ACHN (cell line): ENCODE measurements around the gene PLB1.

Experiments used
- DNase-seq: peaks from one replicate; pipeline ENCODE4 v3.0.0-alpha.2; 2015
- in situ Hi-C: cut with HindIII; loops from 2 replicates; pipeline ENCODE4 v1.10.0; 2017; ENCODE audit warnings: low sequenced_read_pairs, low pct_ligation_motif_present, low pct_unique_long_range_greater_than_20kb

PLB1 gene

DNA sequence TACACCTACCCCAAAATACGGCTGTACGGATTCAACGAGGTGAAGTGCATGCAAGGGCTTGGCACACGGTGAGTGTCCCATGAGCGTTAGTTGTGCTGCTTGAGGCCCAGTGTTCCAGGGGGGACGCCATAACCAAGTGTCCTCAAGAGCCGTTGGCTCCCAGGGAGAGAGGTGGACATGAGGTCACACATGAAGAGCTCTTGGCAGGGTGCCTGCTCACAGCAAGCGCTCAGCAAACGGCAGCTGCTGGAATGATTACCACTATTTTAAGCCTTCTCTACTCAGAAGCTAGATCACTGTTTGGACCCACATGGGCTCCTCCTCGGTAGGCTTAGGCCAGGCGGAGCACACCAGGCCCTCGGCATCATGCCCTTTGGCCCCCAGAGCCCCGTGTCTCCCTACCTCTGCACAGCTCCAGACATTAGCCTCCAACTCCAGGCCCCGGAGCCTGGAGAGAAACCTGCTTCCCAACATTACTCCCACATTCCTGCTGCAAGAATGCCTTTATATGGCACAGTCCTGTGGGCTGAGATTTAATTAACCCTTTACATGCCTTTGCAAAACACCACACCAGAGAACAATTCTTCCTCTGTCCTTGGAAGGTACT, 187.3 kb downstream of the PLB1 start:
- peak; percentile 85 for DNase-seq
- in situ Hi-C loops, result no loop called here

DNA sequence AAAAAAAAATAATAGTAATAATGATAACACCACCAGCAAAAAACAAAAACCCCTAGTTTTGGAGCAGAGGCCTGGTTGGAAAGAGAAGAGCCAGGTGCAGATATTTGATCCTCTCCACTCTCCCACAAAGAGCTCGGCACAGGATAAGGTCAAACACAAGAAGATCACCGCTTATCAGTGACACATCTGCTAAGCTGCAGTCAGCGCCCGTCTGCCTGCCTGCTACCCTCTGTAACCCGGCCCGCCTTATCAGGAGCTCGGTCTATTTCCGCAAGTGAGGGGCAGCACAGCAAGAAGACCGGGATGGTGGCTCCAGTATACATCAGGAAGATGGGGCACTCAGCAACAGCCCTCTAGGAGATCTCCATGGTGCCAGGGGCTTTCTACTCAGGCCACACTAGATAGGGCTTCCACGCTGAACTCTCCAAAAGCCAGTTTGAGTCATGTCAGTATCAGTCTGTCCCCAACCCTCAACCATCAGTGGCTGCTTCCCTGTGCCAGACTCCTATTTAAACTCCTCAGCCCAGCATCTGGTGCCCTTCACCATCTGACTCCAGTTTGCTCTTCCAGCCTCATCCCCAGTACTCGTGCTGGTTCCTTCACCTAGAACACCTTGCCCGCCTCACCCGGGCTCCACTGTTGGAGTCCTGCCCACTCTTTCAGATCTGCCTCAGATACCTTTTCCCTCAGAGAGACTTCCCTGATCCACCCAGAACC, 188.4 kb downstream of the PLB1 start:
- DNase-seq, result no peak
- in situ Hi-C loops, result no loop called here

DNA sequence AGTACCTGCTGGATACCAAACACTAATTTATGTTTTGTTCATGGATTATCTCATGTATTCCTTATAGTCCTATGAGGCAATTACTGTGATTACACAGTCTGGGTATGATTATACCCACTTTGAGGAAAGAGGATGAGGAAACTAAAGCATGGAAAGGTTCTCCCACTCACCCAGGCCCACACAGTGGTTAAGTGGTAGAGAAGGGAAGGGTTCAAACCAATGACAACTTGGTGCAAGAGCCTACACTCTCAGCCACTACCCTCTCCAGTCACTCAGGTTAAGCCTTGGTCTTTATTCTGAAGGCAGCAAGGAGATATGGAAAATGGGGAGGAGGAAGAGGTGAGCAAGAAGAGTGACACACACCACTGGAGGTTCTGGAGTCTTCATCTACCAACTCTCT, 191.3 kb downstream of the PLB1 start:
- DNase-seq, result no peak
- in situ Hi-C loops, result no loop called here

DNA sequence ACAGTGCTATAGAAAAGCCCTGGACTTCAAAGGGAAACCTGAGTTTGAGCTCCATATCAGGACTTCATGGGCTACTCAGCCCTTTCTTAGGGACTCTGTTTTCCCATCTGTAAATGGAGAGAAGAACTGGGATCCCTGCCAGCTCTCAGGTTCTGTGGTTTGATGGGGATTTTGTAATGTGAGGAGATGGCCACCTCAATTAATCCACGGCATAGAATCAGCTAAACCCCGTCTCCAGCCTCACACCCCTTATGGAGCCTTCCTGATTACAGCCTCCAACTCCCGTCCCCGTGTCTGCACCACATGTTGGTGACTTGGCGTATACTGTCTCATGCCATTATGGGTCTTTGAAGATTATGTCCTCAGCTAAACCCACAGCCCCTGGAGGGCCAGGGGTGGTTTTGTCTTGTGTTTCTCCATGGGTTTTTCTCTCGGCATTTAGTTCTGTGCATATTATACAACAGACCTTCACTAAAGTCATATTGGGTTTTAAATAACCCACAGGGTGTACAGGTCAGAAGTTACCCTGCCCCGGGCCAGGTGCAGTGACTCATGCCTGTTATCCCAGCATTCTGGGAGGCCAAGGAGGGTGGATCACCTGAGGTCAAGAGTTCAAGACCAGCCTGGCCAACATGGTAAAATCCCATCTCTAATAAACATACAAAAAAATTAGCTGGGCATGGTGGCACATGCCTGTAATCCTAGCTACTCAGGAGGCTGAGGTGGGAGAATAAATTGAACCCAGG, 192.0 kb downstream of the PLB1 start:
- in situ Hi-C loops, result no loop called here

DNA sequence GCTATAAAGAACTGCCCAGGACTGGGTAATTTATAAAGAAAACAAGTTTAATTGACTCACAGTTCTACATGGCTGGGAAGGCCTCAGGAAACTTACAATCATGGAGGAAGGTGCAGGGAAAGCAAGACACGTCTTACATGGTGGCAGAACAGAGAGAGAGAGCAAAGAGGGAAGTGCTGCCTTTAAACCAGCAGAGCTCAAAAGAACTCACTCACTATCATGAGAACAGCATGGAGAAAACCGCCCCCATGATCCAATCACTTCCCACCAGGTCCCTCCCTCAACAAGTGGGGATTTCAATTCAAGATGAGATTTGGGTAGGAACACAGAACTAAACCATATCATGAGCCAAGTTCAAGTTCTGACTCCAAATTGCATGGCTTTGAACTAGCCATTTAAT, 193.0 kb downstream of the PLB1 start:
- no peak for DNase-seq
- in situ Hi-C loops, result no loop called here

More for the DNA sequence above, 192.0 kb downstream of the PLB1 start:
- no peak for DNase-seq

DNA sequence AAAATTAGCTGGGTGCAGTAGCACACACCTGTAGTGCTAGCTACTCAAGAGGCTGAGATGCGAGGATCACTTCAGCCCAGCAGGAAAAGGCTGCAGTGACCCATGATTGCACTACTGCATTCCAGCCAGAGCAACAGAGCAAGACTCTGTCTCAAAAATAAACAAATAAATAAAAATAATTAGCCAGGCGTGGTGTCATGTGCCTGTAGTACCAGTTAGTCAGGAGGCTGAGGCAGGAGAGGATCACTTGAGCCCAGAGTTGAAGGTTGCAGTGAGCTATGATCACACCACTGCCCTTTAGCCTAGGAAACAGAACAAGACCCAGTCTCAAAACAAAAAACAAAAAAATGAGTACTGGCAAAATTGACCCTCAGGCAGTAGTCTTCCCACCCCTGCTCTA, 193.9 kb downstream of the PLB1 start:
- in situ Hi-C loops, result no loop called here
- DNase-seq, result no peak

DNA sequence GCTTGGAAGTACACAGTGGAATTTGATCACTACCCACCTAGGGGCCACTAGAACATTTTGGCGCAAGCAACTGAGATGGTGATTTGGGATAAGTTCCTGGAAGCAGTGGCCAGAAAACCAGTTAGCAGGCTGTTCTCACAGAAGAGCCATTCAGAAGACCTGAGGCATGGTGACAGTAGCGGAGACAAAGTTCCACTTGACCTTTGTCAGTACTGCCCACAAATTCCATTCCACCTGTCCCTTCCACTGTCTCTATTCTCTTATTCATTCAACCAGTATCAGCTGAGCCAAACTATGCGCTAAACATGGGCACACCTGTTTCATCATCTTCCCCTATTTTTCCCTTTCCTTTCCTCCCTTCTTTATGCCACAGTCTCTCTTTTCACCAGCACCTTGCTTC, 196.6 kb downstream of the PLB1 start:
- DNase-seq, result no peak
- in situ Hi-C loops, result no loop called here

DNA sequence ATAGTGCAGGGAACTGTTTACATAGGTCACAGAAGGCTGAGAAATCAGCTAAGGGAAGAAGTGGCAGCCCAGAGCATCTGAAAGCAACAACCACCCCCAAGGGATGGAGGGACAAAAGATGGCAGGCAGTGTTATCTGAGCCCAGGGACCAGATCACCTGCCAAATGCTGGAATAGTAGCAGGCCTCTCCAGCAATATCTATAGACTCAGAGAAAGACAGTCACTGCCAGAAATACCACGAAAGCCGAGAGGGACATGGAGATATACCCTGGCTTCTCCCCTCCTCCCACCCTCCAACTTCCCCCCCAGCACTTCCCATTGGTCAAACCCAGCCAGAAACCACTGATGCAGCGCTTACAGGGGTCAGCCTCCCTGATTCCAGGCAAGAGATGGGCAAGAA, 197.4 kb downstream of the PLB1 start:
- in situ Hi-C loops, result no loop called here
- no peak for DNase-seq
